Measurements from ENCODE around the gene PLAGL2. TPM values are rescaled to one million over a fixed set of nuclear protein-coding genes. Genes with fewer than 3 reads are reported as not detected.
"Not testable (repeated sequence)": the region's sequence is repeated elsewhere in the genome, so short reads cannot be mapped to it uniquely, and the experiment has no call there.

The PLAGL2 gene, protein sequence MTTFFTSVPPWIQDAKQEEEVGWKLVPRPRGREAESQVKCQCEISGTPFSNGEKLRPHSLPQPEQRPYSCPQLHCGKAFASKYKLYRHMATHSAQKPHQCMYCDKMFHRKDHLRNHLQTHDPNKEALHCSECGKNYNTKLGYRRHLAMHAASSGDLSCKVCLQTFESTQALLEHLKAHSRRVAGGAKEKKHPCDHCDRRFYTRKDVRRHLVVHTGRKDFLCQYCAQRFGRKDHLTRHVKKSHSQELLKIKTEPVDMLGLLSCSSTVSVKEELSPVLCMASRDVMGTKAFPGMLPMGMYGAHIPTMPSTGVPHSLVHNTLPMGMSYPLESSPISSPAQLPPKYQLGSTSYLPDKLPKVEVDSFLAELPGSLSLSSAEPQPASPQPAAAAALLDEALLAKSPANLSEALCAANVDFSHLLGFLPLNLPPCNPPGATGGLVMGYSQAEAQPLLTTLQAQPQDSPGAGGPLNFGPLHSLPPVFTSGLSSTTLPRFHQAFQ
- 100 to 1,000 TPM; 120 to 121 TPM for total RNA-seq
- polyA plus RNA-seq, result 4.4 TPM

DNA sequence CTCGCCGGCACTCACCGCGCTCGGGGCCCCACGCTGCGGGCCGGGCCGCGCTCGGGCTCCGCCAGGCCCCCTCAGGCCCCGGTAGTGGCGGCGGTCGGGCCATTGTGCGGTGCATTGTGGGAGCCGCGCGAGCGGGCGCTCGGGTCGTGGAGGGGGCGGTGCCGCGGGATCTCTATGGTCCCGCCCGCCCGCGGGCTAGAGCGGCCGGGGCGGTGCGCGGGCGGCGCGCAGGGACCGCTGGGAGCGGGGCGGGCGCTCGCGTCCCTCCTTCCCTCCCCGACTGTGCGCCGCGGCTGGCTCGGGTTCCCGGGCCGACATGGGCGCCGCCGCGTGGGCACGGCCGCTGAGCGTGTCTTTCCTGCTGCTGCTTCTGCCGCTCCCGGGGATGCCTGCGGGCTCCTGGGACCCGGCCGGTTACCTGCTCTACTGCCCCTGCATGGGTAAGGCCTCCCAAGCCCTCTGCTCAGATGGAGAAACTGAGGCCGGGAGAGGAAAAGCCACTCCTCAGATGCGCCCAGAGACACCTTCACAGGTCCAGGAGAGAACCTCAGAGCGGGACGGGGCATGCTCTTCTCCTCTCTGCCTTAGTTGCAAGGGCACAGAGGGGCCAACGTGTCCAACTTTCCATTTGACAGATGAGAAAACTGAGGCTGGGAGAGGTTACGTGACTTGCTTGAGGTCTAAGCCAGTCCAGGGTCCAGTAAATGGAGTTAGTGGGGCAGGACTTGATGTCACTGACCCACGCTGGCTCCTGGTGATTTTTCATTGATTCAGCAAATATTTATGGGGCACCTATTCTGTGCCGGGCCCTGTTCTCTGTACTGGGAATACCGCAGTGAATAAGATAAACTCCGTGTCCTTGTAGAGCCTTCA is at the start of gene PLAGL2, which contains the start of gene POFUT1:
Gene PLAGL2 (minus strand): TSS at position 118 of the 873 bp plus-strand sequence. CDS start 5,565 bp downstream, outside the sequence.
Gene POFUT1 (plus strand): TSS at position 255 of the 873 bp plus-strand sequence. CDS start 62 bp downstream, at position 317.
- H3K27ac ChIP-seq (ENCODE audit: low read depth, low read length), result peak within 1 kb of the TSS; percentile 83
- Mint-ChIP-seq H3K27me3 (no peaks in the 10 kb centered on the region), H3K9me3 (no peaks in the 10 kb centered on the region), H3K27ac (peak within 1 kb of the TSS; percentile 86 to 98 (median 94)), H3K4me1 (peaks cover 74 to 82% (median 76%) of the 10 kb centered on the region in 3 donors), H3K36me3 (peaks cover 4 to 53% (median 6%) of the 10 kb centered on the region in 3 donors), H3K4me3 (peak within 1 kb of the TSS; percentile 93 to 98 (median 95))
- peak; percentile 82 to 90 (median 86) for DNase-seq
- POLR2A ChIA-PET, result interaction anchor here (0.6 to 0.8 kb wide), 2 partner anchors 132 to 152 kb away, joined by 3 to 7 read pairs; no protein-coding TSS in a partner anchor
- H3K4me1 ChIP-seq (ENCODE audit: insufficient read depth, low read length), result peaks cover 57% of the 10 kb centered on the region
- peaks cover 4% of the 10 kb centered on the region for H3K36me3 ChIP-seq (ENCODE audit: insufficient read depth, low read length)
- no peaks in the 10 kb centered on the region for H3K27me3 ChIP-seq (ENCODE audit: insufficient read depth, low read length, poor library complexity, severe bottlenecking)
- no peaks in the 10 kb centered on the region for H3K9me3 ChIP-seq (ENCODE audit: low read length)
- CTCF ChIA-PET, result interaction anchor here (1.2 kb wide), 1 partner anchor 11 kb away, joined by 5 read pairs; no protein-coding TSS in a partner anchor
- H3K4me3 ChIP-seq (ENCODE audit: low read length), result peak within 1 kb of the TSS; percentile 92

GRCh38 chr20:32252189-32252588 is 44.6 kb upstream of the PLAGL2 start:
- ChIA-PET CTCF (no interaction called here), POLR2A (no interaction called here)
- DNase-seq, result peak in 3 of 5 donors; percentile 12 to 67 (median 52)
- H3K27ac Mint-ChIP-seq, result peak overlapping the region in 7 of 8 donors; percentile 7 to 90 (median 58)
- H3K27me3 ChIP-seq (ENCODE audit: insufficient read depth, low read length, poor library complexity, severe bottlenecking), result no peaks in the 10 kb centered on the region
- peaks cover 13% of the 10 kb centered on the region for H3K4me1 ChIP-seq (ENCODE audit: insufficient read depth, low read length)
- H3K36me3 Mint-ChIP-seq, result peaks cover 0 to 3% (median 0%) of the 10 kb centered on the region in 3 donors
- H3K9me3 Mint-ChIP-seq, result no peaks in the 10 kb centered on the region
- H3K36me3 ChIP-seq (ENCODE audit: insufficient read depth, low read length), result no peaks in the 10 kb centered on the region
- H3K4me3 ChIP-seq (ENCODE audit: low read length), result no peak overlapping the region
- H3K9me3 ChIP-seq (ENCODE audit: low read length), result no peaks in the 10 kb centered on the region
- H3K27me3 Mint-ChIP-seq, result no peaks in the 10 kb centered on the region
- no peak overlapping the region for H3K27ac ChIP-seq (ENCODE audit: low read depth, low read length)
- H3K4me3 Mint-ChIP-seq, result peak overlapping the region in 1 of 7 donors; percentile 57
- peaks cover 15 to 26% (median 23%) of the 10 kb centered on the region in 3 donors for H3K4me1 Mint-ChIP-seq

DNA sequence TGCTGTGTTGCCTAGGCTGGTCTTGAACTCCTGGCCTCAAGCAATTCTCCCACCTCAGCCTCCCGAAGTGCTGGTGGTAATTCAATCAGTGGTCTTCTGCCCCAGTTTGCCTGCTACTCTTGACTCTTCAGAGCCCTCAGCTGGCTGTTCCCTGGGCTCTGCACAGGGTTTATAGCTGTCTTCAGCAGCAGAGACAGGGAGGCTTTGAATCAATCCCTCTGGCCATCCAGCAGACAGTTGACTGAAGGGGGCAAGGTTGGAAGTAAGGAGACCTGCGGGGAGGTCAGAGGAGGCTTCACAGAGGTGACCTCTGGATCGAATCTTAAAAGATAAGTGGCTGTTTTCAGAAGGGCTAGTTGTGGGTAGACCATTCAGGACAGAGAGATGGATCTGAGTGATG is 43.9 kb upstream of the PLAGL2 start:
- no peak for DNase-seq
- POLR2A ChIA-PET, result no interaction called here

DNA sequence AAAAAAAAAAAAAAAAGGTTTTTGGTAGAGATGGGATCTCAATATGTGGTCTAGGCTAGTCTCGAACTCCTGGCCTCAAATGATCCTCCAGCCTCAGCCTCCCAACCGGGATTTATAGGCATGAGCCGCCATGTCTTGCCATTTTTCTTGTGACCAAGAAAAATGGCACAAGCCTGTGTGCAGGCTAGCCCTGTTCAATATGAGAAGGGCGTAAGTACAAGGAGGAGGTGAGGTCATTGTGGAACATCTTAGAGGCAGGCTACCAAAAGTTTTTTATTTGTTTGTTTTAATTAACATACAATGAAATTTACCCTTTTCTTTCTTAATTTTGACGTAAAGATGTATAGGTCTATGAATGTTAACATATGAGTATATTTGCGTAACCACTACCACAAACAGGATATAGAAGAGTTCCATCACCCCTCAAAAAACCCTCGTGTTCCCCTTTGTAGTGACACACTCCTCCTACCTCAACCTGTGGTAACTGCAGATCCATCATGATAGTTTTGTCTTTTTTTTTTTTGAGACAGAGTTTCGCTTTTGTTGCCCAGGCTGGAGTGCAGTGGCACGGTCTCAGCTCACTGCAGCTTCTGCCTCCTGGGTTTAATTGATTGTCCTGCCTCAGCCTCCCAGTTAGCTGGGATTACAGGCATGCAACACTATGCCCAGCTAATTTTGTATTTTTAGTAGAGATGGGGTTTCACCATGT is 41.6 kb upstream of the PLAGL2 start:
- CTCF ChIA-PET, result no interaction called here
- H3K4me1 ChIP-seq (ENCODE audit: insufficient read depth, low read length), result peaks cover 13% of the 10 kb centered on the region
- DNase-seq, result peak in 4 of 5 donors; percentile 16 to 83 (median 65)
- no peaks in the 10 kb centered on the region for H3K9me3 ChIP-seq (ENCODE audit: low read length)
- H3K4me1 Mint-ChIP-seq, result peaks cover 16 to 26% (median 23%) of the 10 kb centered on the region in 3 donors
- peaks cover 0 to 2% of the 10 kb centered on the region in 2 donors for H3K27me3 Mint-ChIP-seq
- POLR2A ChIA-PET, result interaction anchor here (0.6 kb wide), 1 partner anchor 133 kb away, joined by 4 read pairs; no protein-coding TSS in a partner anchor
- H3K27me3 ChIP-seq (ENCODE audit: insufficient read depth, low read length, poor library complexity, severe bottlenecking), result no peaks in the 10 kb centered on the region
- no peak overlapping the region for H3K27ac ChIP-seq (ENCODE audit: low read depth, low read length)
- H3K4me3 Mint-ChIP-seq, result peak overlapping the region; percentile 2 to 84 (median 44)
- H3K27ac Mint-ChIP-seq, result peak overlapping the region; percentile 8 to 87 (median 76)
- H3K36me3 Mint-ChIP-seq, result peaks cover 0 to 3% (median 0%) of the 10 kb centered on the region in 3 donors
- H3K9me3 Mint-ChIP-seq, result no peaks in the 10 kb centered on the region
- no peaks in the 10 kb centered on the region for H3K36me3 ChIP-seq (ENCODE audit: insufficient read depth, low read length)
- H3K4me3 ChIP-seq (ENCODE audit: low read length), result no peak overlapping the region

More for the DNA sequence above, 43.9 kb upstream of the PLAGL2 start:
- Histone ChIP-seq H3K4me1 (ENCODE audit: insufficient read depth, low read length) (peaks cover 13% of the 10 kb centered on the region), H3K9me3 (ENCODE audit: low read length) (no peaks in the 10 kb centered on the region), H3K27ac (ENCODE audit: low read depth, low read length) (no peak overlapping the region), H3K4me3 (ENCODE audit: low read length) (no peak overlapping the region), H3K36me3 (ENCODE audit: insufficient read depth, low read length) (no peaks in the 10 kb centered on the region), H3K27me3 (ENCODE audit: insufficient read depth, low read length, poor library complexity, severe bottlenecking) (no peaks in the 10 kb centered on the region)
- Mint-ChIP-seq H3K27ac (peak overlapping the region in 4 of 8 donors; percentile 4 to 54 (median 35)), H3K36me3 (peaks cover 0 to 3% (median 0%) of the 10 kb centered on the region in 3 donors), H3K9me3 (no peaks in the 10 kb centered on the region), H3K27me3 (no peaks in the 10 kb centered on the region), H3K4me3 (peak overlapping the region in 1 of 7 donors; percentile 4), H3K4me1 (peaks cover 15 to 26% (median 23%) of the 10 kb centered on the region in 3 donors)
- CTCF ChIA-PET, result no interaction called here

GRCh38 chr20:32248043-32248442 is 40.5 kb upstream of the PLAGL2 start:
- H3K4me3 Mint-ChIP-seq, result no peak overlapping the region
- peaks cover 0 to 2% of the 10 kb centered on the region in 2 donors for H3K27me3 Mint-ChIP-seq
- Histone ChIP-seq H3K36me3 (ENCODE audit: insufficient read depth, low read length) (no peaks in the 10 kb centered on the region), H3K4me1 (ENCODE audit: insufficient read depth, low read length) (peaks cover 13% of the 10 kb centered on the region), H3K4me3 (ENCODE audit: low read length) (no peak overlapping the region), H3K27me3 (ENCODE audit: insufficient read depth, low read length, poor library complexity, severe bottlenecking) (no peaks in the 10 kb centered on the region), H3K9me3 (ENCODE audit: low read length) (no peaks in the 10 kb centered on the region), H3K27ac (ENCODE audit: low read depth, low read length) (no peak overlapping the region)
- peaks cover 16 to 26% (median 23%) of the 10 kb centered on the region in 3 donors for H3K4me1 Mint-ChIP-seq
- H3K36me3 Mint-ChIP-seq, result peaks cover 0 to 3% (median 0%) of the 10 kb centered on the region in 3 donors
- ChIA-PET CTCF (no interaction called here), POLR2A (interaction anchor here (0.6 kb wide), 1 partner anchor 267 kb away, joined by 3 read pairs; no protein-coding TSS in a partner anchor)
- H3K27ac Mint-ChIP-seq, result no peak overlapping the region
- no peaks in the 10 kb centered on the region for H3K9me3 Mint-ChIP-seq
- DNase-seq, result no peak

GRCh38 chr20:32246208-32246607 is 38.7 kb upstream of the PLAGL2 start:
- not testable (repeated sequence) for DNase-seq, H3K4me3 Mint-ChIP-seq

DNA sequence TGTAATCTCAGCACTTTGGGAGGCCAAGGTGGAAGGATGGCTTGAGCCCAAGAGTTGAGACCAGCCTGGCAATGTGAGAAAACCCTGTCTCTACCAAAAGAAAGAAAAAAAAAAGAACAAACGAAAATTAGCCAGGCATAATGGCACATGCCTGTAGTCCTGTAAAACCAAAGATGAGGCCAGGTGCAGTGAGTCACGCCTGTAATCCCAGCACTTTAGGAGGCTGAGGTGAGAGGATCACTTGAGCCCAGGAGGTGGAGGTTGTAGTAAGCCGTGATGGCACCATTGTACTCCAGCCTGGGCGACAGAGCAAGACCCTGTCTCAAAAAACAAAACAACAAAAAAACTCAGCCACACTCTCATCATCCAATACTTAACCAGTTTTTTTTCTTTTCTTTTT is 37.4 kb upstream of the PLAGL2 start:
- peak overlapping the region in 1 of 8 donors; percentile 14 for H3K27ac Mint-ChIP-seq
- H3K4me1 Mint-ChIP-seq, result peaks cover 7 to 10% (median 10%) of the 10 kb centered on the region in 3 donors
- H3K4me3 ChIP-seq (ENCODE audit: low read length), result no peak overlapping the region
- no peaks in the 10 kb centered on the region for H3K9me3 ChIP-seq (ENCODE audit: low read length)
- peaks cover 5% of the 10 kb centered on the region for H3K4me1 ChIP-seq (ENCODE audit: insufficient read depth, low read length)
- no peak for DNase-seq
- ChIA-PET CTCF (interaction anchor here (1.1 kb wide), 1 partner anchor 20 kb away, joined by 3 read pairs; no protein-coding TSS in a partner anchor), POLR2A (no interaction called here)
- H3K36me3 Mint-ChIP-seq, result no peaks in the 10 kb centered on the region
- H3K27me3 Mint-ChIP-seq, result peaks cover 0 to 2% of the 10 kb centered on the region in 2 donors
- no peak overlapping the region for H3K27ac ChIP-seq (ENCODE audit: low read depth, low read length)
- H3K36me3 ChIP-seq (ENCODE audit: insufficient read depth, low read length), result no peaks in the 10 kb centered on the region
- no peaks in the 10 kb centered on the region for H3K9me3 Mint-ChIP-seq
- H3K4me3 Mint-ChIP-seq, result no peak overlapping the region
- no peaks in the 10 kb centered on the region for H3K27me3 ChIP-seq (ENCODE audit: insufficient read depth, low read length, poor library complexity, severe bottlenecking)

More at GRCh38 chr20:32246208-32246607, 38.7 kb upstream of the PLAGL2 start:
- POLR2A ChIA-PET; CTCF ChIA-PET; H3K27me3 ChIP-seq (ENCODE audit: insufficient read depth, low read length, poor library complexity, severe bottlenecking); H3K9me3 ChIP-seq (ENCODE audit: low read length); H3K27me3 Mint-ChIP-seq; H3K4me1 ChIP-seq (ENCODE audit: insufficient read depth, low read length); H3K36me3 ChIP-seq (ENCODE audit: insufficient read depth, low read length); H3K36me3 Mint-ChIP-seq; H3K27ac ChIP-seq (ENCODE audit: low read depth, low read length); H3K9me3 Mint-ChIP-seq; H3K4me3 ChIP-seq (ENCODE audit: low read length): not testable (repeated sequence)
- Mint-ChIP-seq H3K4me1 (peaks cover 7 to 11% (median 10%) of the 10 kb centered on the region in 3 donors), H3K27ac (peak overlapping the region in 1 of 8 donors; percentile 64)

All from CD8-positive, alpha-beta memory T cell (primary cell).